Thyroid gland (tissue), 4 donors: ENCODE results near the gene NCKAP5. TPM values are rescaled to one million over a fixed set of nuclear protein-coding genes. Genes with fewer than 3 reads are reported as not detected.

Experiments
- DNase-seq, 2 donors: peaks; one replicate each; pipeline ENCODE4 v3.0.0-alpha.2; 2019
- H3K27ac ChIP-seq, 3 donors: fragments of 200-600 bp; sonication (generic); 1 replicate in 2 of 3; 2 replicates in 1 of 3; pipeline ENCODE4 v1.5.1; 2016 to 2019; ENCODE audit warnings: mild to moderate bottlenecking in 1 of 3, moderate library complexity in 1 of 3
- H3K27me3 ChIP-seq: fragments of 200-600 bp; sonication (generic); one replicate; pipeline ENCODE4 v1.5.1; 2019
- H3K36me3 ChIP-seq, 2 donors: fragments of 200-600 bp; sonication (generic); one replicate each; pipeline ENCODE4 v1.5.1; 2016 to 2019
- H3K4me1 ChIP-seq, 2 donors: fragments of 200-600 bp; sonication (generic); one replicate each; pipeline ENCODE4 v1.5.1; 2017 to 2019
- H3K4me3 ChIP-seq, 3 donors: fragments of 200-600 bp; sonication (generic); replicated peaks in 1 of 3; 1 replicate in 2 of 3; 2 replicates in 1 of 3; pipeline ENCODE4 v1.5.1; 2016; ENCODE audit warnings: mild to moderate bottlenecking in 1 of 3
- H3K9me3 ChIP-seq: fragments of 200-600 bp; sonication (generic); one replicate; pipeline ENCODE4 v1.5.1; 2017
- CTCF ChIP-seq, 6 experiments: fragments of 200-600 bp in 3 of 6; fragments of 450-650 bp in 3 of 6; sonication (generic) in 3 of 6; IDR thresholded peaks; one replicate each; pipeline ENCODE4 v1.5.1; 2016 to 2019; ENCODE audit warnings: antibody characterized with exemption in 6 of 6, mild to moderate bottlenecking in 2 of 6, inconsistent platforms in 1 of 6, moderate library complexity in 1 of 6
- POLR2A ChIP-seq, 2 donors: fragments of 450-650 bp; IDR thresholded peaks; one replicate each; pipeline ENCODE4 v1.6.1; 2017; ENCODE audit warnings: antibody characterized with exemption in 2 of 2, mild to moderate bottlenecking in 2 of 2, moderate library complexity in 1 of 2
- WGBS, 2 donors: methylation state at CpG; one replicate each; pipeline ENCODE4 v1.1.5; 2017; 5-methylcytosine and 5-hydroxymethylcytosine counted together
- intact Hi-C: fragments of 100-400 bp; cut with DNase I; formaldehyde crosslinking; loops from one replicate; pipeline ENCODE4 v1.15.1; 2023
- total RNA-seq, 4 donors: library from RNA; depleted of rRNA; stranded (reverse); fragments of >200 nt; gene quantifications; one replicate each; pipeline ENCODE4 v1.2.3, GENCODE V29; 2016

NCKAP5 gene
- total RNA-seq, 4 donors from 2014 or later, result 0.45 to 1.2 (median 0.76) TPM

DNA sequence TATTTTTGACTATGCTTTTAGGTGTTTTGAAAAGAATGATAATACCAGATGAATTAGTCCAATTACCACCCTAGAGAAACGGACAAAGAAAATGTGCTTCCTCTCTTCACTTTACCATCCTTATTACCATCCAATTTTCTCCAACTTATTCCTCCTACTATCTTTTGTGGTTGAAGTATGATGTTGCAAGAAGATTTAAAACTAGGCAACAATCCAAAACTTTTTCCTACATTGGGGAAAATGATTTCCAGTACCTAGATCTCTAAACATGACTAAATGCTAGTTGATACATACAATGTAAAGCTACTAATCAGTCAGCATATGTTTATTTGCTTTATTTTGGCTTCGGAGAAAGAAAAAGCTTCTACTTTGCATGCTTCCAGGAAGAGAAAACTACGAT lies 543.3 kb downstream of the NCKAP5 start:
- Histone ChIP-seq H3K27ac (no peak overlapping the region), H3K4me1 (no peaks in the 10 kb centered on the region), H3K9me3 (no peaks in the 10 kb centered on the region), H3K4me3 (no peak overlapping the region), H3K36me3 (no peaks in the 10 kb centered on the region), H3K27me3 (no peaks in the 10 kb centered on the region)
- intact Hi-C loops, result no loop called here
- TF ChIP-seq POLR2A (IDR thresholded peaks at IDR 0.05) (no peak), CTCF (IDR thresholded peaks at IDR 0.05) (no peak)
- 55 to 71% methylated on average over 3 of the region's 3 CpGs for WGBS, 2 donors
- no peak for DNase-seq

DNA sequence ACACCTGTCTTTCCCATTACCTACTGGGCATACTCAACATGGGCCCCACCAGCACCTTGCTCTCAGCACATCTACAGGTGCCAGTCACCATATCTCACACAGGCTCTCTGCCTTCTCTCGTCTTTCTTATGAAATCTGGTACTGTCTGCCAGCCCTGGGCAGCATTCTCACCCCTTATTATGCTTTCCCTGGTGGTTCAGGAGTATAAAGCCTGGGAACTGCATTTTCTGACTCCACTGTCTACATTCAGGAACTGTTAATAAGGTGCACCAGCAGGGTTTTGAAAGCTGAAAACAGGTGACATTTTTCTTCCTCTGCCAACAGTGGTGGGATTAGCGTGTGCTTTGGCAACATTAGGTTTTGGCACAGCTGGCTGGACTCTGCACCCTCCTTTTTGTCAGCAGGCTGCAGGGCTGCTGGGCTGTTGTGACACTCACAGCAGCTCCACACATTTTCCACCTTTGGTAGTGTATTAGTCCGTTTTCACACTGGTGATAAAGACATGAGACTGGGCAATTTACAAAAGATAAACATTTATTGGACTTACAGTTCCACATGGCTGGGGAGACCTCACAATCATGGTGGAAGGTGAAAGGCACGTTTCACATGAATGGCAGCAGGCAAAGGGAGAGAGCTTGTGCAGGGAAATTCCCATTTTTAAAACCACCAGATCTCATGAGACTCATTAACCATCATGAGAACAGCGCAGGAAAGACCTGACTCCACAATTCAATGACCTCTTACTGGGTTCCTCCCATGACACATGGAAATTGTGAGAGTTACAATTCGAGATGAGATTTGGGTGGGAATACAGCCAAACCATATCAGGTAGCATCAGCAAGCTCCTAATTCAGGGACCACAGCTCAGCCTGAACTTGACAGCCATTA lies 555.2 kb downstream of the NCKAP5 start:
- no peak for TF ChIP-seq CTCF (IDR thresholded peaks at IDR 0.05)
- TF ChIP-seq POLR2A (IDR thresholded peaks at IDR 0.05), result no peak
- H3K4me3 ChIP-seq, result no peak overlapping the region
- DNase-seq, result no peak
- H3K36me3 ChIP-seq, result no peaks in the 10 kb centered on the region
- no peaks in the 10 kb centered on the region for H3K9me3 ChIP-seq
- no peaks in the 10 kb centered on the region for H3K4me1 ChIP-seq
- no peaks in the 10 kb centered on the region for H3K27me3 ChIP-seq
- intact Hi-C loops, result no loop called here
- no peak overlapping the region for H3K27ac ChIP-seq
- 70 to 75% methylated on average over 6 of the region's 6 CpGs for WGBS, 2 donors

DNA sequence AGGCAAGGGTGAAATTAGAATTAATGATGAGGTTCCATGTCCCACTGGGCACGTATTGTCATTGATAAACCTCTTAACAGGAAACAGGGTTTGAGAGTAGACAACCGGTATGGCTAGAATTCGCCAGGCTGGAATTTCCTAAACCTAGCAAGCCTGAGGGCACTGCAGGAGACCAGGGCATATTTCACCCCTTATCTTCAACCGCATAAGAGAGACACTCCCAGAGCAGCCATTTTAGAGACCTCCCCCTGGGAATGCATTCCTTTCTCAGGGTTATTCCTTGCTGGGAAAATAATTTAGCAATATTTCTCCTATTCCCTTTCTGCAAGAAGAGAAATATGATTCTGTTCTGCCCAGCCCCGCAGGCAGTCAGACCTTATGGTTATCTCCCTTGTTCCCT lies 563.6 kb downstream of the NCKAP5 start:
- intact Hi-C loops, result no loop called here
- H3K36me3 ChIP-seq, result no peaks in the 10 kb centered on the region
- DNase-seq, result no peak
- peaks cover 0 to 5% of the 10 kb centered on the region in 2 donors for H3K4me1 ChIP-seq
- H3K4me3 ChIP-seq, result no peak overlapping the region
- no peak overlapping the region for H3K27ac ChIP-seq
- TF ChIP-seq POLR2A (IDR thresholded peaks at IDR 0.05), result no peak
- TF ChIP-seq CTCF (IDR thresholded peaks at IDR 0.05), result no peak
- 93 to 94% methylated on average over 5 of the region's 5 CpGs for WGBS, 2 donors
- H3K27me3 ChIP-seq, result no peaks in the 10 kb centered on the region
- H3K9me3 ChIP-seq, result no peaks in the 10 kb centered on the region

- Histone ChIP-seq H3K9me3 (no peaks in the 10 kb centered on the region), H3K27me3 (no peaks in the 10 kb centered on the region), H3K4me1 (peaks cover 0 to 5% of the 10 kb centered on the region in 2 donors), H3K36me3 (no peaks in the 10 kb centered on the region), H3K4me3 (no peak overlapping the region), H3K27ac (no peak overlapping the region)
- 81 to 84% methylated on average over 2 of the region's 2 CpGs for WGBS, 2 donors
- no peak for TF ChIP-seq POLR2A (IDR thresholded peaks at IDR 0.05)
- TF ChIP-seq CTCF (IDR thresholded peaks at IDR 0.05), result no peak
- intact Hi-C loops, result no loop called here
- no peak for DNase-seq
Measured at GRCh38 chr2:132999421-132999820, 568.8 kb downstream of the NCKAP5 start.

- no peaks in the 10 kb centered on the region for H3K36me3 ChIP-seq
- H3K9me3 ChIP-seq, result no peaks in the 10 kb centered on the region
- H3K27ac ChIP-seq, result no peak overlapping the region
- H3K27me3 ChIP-seq, result no peaks in the 10 kb centered on the region
- no peak for DNase-seq
- TF ChIP-seq POLR2A (IDR thresholded peaks at IDR 0.05), result no peak
- TF ChIP-seq CTCF (IDR thresholded peaks at IDR 0.05), result no peak
- peaks cover 0 to 5% of the 10 kb centered on the region in 2 donors for H3K4me1 ChIP-seq
- intact Hi-C loops, result no loop called here
- no peak overlapping the region for H3K4me3 ChIP-seq
Measured at GRCh38 chr2:132998221-132998620, 570.0 kb downstream of the NCKAP5 start.
